DOHH2 (cell line): ENCODE results near the gene DKKL1.

Experiments used
- EZH2phosphoT487 ChIP-seq: fragments of 200-600 bp; sonication (generic); IDR thresholded peaks from 2 replicates; pipeline ENCODE4 v1.6.1; 2017; ENCODE audit warnings: borderline replicate concordance, mild to moderate bottlenecking, antibody characterized with exemption, low read length, moderate library complexity, mixed read lengths
- TF ChIP-seq, protein P1 (sequence below): fragments of 200-600 bp; sonication (generic); IDR thresholded peaks from one replicate; pipeline ENCODE4 v1.5.1; 2014; ENCODE audit warnings: antibody characterized with exemption, mild to moderate bottlenecking, low read depth, low read length; ENCODE audit not compliant: poor library complexity, severe bottlenecking

DNA sequence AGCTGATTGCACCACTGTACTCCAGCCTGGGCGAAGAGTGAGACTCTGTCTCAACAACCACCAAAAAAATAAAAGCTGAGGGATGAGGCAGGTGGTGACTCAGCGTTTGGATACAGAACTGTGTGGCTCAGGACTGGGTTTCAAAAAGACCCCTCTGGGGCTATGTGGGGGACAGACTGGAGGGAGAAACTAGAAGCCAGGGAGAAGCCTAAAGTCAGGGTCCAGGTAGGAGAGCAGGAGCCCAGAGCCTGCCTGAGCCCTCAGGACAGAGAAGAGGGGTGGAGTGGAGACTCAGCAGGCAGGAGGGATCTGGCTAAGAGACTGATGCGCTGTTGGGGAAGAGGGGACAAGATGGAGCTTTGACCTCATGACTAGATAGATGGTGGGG is 30.3 kb upstream of the DKKL1 start:
- TF ChIP-seq, protein P1, sequence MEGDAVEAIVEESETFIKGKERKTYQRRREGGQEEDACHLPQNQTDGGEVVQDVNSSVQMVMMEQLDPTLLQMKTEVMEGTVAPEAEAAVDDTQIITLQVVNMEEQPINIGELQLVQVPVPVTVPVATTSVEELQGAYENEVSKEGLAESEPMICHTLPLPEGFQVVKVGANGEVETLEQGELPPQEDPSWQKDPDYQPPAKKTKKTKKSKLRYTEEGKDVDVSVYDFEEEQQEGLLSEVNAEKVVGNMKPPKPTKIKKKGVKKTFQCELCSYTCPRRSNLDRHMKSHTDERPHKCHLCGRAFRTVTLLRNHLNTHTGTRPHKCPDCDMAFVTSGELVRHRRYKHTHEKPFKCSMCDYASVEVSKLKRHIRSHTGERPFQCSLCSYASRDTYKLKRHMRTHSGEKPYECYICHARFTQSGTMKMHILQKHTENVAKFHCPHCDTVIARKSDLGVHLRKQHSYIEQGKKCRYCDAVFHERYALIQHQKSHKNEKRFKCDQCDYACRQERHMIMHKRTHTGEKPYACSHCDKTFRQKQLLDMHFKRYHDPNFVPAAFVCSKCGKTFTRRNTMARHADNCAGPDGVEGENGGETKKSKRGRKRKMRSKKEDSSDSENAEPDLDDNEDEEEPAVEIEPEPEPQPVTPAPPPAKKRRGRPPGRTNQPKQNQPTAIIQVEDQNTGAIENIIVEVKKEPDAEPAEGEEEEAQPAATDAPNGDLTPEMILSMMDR = no peak
- no peak for TF ChIP-seq EZH2phosphoT487
